ENCODE data around the gene TIAM1.
A peak's percentile ranks its signal among the peaks of the same experiment; 100 is the strongest.

The TIAM1 gene

GRCh38 chr21:31286621-31287020 lies 57.4 kb downstream of the TIAM1 start:
- no peak for DNase-seq (ENCODE audit: low spot score)

DNA sequence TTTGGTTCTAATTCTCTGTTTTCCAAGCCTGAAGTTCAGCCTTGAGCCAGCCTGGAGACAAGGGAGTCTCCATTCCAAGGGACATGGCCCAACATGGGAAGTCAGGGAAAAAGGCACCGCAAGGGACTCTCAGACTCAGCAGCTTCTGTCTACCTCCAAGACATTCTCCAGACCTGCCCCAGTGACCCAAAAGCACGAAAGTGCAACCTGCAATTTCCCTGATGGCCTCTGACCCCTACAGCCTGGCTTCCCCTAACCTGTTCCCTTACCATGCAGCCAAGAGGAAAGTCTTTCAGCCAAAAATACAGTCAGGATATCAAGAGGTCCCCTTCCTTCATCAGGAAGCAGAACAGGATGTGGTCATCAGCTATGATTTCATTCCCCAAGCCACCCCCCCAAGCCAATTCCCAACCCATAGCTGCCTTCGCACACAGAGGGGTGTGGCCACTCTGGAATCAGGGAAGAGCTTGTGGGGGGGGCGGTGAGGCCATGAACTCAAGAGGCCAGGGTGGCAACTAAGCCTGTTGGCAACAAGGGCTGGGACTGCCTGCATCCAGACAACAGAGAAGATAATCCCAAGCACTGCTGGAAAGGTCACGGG lies 59.2 kb downstream of the TIAM1 start:
- no peak for DNase-seq (ENCODE audit: low spot score)

- peak; percentile 65 for DNase-seq (ENCODE audit: low spot score)
These were observed 61.0 kb downstream of the TIAM1 start for GRCh38 chr21:31283025-31283424.

DNA sequence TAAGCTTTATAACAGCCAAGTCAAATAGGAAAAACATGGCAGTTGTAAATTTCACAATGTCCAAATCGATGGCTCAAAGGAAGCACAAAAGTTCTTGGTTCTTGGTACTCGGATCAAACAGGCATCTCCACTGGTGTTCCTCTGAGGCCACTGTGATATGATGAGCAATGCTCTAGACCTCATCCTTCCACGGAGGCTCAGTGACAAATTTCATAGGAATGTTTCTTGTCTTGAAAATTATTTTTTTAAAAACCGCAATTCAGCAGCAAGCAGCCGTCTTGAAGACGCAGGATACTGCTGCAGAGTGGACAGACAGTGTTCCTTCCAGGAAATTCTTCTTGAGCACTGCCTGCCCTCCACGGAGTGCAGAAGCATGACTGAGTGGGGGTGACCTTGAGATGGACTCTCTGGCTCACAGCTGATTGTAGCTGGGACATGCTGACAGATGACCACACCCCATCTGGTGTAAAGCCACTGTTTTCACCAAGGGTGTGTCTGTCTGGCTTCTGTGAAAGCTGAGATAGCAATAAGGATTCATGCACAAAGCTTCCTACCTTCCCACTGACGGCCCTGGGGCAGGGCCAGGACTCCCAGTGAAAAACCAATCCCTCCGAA lies 61.9 kb downstream of the TIAM1 start:
- no peak for DNase-seq (ENCODE audit: low spot score)

DNA sequence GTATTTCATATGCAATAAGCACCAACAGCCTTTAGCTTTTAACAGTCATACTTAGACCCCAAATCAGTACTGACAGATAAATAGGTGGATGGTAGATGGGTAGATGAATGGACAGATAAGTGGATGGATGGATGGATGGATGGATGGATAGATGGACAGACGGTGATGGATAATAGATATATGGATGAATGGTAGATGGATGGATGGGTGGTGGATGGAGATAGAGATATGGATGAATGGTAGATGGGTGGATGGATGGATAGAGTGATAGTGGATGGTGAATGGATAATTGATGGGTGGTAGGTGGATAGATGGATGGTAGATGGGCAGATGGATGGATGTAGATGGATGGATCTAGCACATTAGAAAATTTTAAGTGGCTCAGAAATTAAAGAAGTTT lies 62.5 kb downstream of the TIAM1 start:
- DNase-seq (ENCODE audit: low spot score) = no peak

GRCh38 chr21:31279986-31280385 lies 64.1 kb downstream of the TIAM1 start:
- no peak for DNase-seq (ENCODE audit: low spot score)

DNA sequence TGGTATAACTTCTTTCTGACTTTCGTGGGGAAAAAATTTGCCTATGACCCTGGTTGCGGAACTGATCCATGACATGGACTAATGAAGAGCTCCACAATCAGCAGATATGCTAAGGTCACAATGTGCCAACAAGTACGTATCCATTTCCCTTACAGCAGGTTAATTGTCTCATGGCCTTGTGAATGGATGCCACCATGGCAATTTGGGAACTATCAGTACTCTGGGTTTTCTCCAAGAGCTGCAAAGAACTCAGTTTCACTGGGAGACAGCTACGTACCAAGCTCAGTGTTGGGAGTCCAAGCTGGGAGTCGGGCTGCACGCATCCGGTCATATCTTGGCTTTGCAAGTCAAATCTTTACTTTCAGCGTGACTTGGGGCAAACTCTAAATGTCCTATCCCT lies 64.8 kb downstream of the TIAM1 start:
- no peak for DNase-seq (ENCODE audit: low spot score)

GRCh38 chr21:31278511-31279130 lies 65.4 kb downstream of the TIAM1 start:
- DNase-seq (ENCODE audit: low spot score) = no peak

- no peak for DNase-seq (ENCODE audit: low spot score)
These were observed 67.4 kb downstream of the TIAM1 start for GRCh38 chr21:31276663-31277062.

GRCh38 chr21:31275901-31276300 lies 68.2 kb downstream of the TIAM1 start:
- DNase-seq (ENCODE audit: low spot score) = no peak

DNA sequence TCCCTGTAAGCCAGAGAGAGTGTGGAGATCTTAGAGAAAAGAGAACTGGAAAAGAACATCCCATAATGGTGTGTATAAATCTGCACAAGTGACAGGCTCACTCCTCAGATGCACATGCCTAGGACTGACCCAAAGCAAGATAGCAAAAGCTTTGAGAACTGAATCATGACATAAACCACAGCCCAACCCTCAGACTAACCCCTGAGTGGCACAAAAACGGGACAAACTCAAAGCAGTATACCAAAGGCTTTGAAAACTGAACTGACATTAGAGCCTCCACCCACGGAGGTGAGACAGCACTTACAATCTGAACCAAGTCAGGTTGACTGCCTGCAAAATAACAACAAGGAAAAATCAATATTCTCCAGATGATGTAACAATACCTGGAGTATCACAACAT lies 70.8 kb downstream of the TIAM1 start:
- DNase-seq (ENCODE audit: low spot score) = no peak

GRCh38 chr21:31268090-31268489 lies 76.0 kb downstream of the TIAM1 start:
- peak; percentile 3 for DNase-seq (ENCODE audit: low spot score)

- no peak for DNase-seq (ENCODE audit: low spot score)
These were observed 76.4 kb downstream of the TIAM1 start for GRCh38 chr21:31267644-31268043.

DNA sequence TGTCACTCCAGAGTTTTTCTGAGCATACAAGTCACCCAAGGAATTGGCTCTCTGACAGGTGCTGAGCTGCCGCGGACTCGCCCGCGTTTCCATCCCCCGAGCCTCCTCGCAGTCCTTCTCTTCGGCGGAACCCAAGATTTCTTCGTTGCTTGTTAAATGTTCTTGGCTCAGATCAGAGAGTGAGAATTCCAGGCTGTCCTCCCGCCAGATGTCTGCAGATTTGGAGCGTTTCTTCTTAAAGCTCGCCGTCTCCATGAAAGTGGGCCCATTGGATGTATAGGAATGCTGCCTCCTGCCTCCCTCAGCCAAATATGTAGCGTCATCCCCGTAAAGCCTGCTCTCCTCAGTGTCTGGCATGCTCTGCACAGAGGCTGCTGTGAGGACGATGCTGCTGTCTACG lies 77.8 kb downstream of the TIAM1 start:
- no peak for DNase-seq (ENCODE audit: low spot score)

DNA sequence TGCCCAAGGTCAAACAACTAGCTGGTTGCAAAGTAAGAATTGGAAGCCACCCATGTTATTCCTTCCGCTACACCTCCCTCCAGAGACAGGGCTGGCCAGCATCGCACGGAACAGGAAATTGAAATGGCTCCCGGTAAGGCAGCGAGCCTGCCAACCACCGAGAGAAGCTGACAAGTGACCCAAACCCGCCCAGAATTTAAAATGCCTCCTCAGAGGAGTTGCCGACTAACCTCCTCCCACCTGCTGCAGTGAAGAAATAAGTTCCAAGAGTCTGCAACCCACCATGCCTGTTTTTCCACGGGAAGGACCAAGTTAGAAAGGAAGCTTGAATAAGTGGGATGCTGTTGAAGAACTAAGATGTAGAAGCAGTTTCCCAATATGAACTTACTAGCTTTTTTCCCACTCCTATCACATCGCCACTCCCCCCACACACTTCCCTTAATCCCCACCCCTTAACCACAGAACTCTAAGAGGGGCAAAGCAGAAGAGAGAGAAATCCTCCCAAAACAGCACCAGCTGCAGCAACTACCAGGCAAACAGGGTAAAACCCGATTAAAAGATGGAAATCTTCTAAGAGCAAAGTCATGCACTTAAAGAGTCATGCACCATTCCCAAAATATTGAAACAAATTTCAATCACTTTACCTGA lies 78.6 kb downstream of the TIAM1 start:
- no peak for DNase-seq (ENCODE audit: low spot score)

DNA sequence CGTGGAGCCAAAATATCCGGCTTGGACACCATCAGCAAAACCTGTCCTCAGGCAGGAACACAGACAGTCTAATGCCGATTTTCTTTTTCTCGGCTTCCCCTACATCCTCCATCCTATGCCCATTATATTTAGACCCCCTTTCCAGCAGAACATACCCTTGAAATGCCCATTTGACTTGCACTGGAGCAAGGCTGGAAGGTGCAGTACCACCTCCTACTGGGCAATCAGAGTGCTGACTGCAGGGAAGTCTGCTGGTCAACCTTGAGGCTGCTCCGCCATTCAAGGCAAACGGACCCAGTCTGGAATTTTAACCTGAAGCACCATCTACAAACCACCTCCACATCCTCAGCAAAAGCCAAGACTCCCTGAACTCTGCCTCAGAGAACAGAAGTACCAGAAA lies 79.5 kb downstream of the TIAM1 start:
- no peak for DNase-seq (ENCODE audit: low spot score)

DNA sequence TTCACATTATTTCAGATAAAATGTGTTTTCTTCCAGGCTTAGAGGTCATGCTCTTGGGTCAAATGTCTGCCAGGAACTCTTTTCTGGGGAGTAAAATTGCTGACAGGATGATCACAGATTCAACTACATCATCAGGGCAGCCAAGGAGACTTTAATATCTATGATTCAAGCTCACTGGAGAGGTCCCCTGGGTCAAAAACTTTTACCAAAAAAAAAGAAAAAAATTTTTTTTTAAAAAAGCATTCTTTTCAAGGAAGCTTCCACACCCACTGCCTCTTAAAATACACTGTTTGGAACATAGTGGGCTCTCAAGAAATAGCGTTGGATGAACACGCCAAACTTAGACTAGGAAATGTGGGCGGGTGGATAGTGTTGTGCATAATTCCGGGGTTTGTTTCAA lies 81.3 kb downstream of the TIAM1 start:
- DNase-seq (ENCODE audit: low spot score) = no peak

GRCh38 chr21:31261759-31262158 lies 82.3 kb downstream of the TIAM1 start:
- DNase-seq (ENCODE audit: low spot score) = no peak

GRCh38 chr21:31260790-31261189 lies 83.3 kb downstream of the TIAM1 start:
- no peak for DNase-seq (ENCODE audit: low spot score)

DNA sequence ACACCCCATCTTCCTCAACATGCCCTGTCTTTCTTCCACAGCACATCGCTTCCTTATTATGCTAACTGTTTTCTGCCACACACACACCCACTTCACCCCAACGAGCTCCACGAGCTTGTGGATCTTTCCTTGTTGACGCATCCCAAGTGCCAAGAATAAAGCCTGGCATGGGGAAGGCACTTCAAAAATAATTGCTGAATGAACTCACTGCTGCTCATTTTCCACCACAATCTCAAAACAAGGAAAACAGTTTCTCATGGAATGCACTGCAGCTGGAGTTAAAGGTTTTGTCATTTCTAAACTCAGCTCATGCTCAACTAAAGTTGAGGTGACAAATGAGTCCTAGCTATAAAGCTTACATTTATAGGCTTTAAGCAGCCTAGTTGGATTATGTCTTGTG lies 86.0 kb downstream of the TIAM1 start:
- no peak for DNase-seq (ENCODE audit: low spot score)

DNA sequence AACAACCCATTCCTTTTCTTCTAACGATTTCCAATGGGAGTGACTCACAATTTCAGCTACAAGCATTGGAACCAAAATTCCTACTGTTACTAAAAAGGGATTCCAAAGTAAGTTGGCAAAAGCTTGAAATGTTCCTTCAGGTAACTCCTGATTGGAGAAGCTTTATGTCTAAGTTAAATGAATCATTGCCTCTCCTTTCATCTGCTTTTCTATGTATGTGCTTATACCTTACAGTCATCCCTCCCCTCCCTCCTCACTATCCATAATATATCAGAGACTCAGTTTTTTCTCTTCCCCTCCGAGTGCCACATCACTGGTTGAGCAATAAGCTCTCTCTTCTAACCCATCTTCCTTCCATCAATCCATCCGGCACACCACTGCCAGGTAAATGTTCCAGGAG lies 86.8 kb downstream of the TIAM1 start:
- DNase-seq (ENCODE audit: low spot score) = no peak

GRCh38 chr21:31255896-31256295 lies 88.2 kb downstream of the TIAM1 start:
- no peak for DNase-seq (ENCODE audit: low spot score)

- DNase-seq (ENCODE audit: low spot score) = no peak
These were observed 89.0 kb downstream of the TIAM1 start for GRCh38 chr21:31255036-31255435.

All from CD4-positive, alpha-beta T cell treated with Interleukin-6 at 100 ng/mL for 8 hours (primary cell).